Stimulated activated memory B cell treated with anti-CD40 and anti-IgM and Interleukin-4, amounts not matched to agents 10 μg/mL and 1 μg/mL and 100 μg/mL, for 72 hours (primary cell): ENCODE data around the gene TTPAL.

Experiments used
- ATAC-seq: fragments of 150-1000 bp; cut with Tn5 transposase; 2 replicates; pipeline ENCODE4 v1.10.0; 2021
- H3K27ac Mint-ChIP-seq: one replicate; pipeline ENCODE4 v1.8.0; 2022; ENCODE audit warnings: mild to moderate bottlenecking, mixed read lengths
- H3K27me3 Mint-ChIP-seq: one replicate; pipeline ENCODE4 v1.8.0; 2022; ENCODE audit warnings: mixed read lengths
- H3K36me3 Mint-ChIP-seq: one replicate; pipeline ENCODE4 v1.8.0; 2022; ENCODE audit warnings: mixed read lengths
- H3K4me1 Mint-ChIP-seq: one replicate; pipeline ENCODE4 v1.8.0; 2022; ENCODE audit warnings: mixed read lengths
- H3K4me3 Mint-ChIP-seq: one replicate; pipeline ENCODE4 v1.8.0; 2022; ENCODE audit warnings: mild to moderate bottlenecking, moderate library complexity, mixed read lengths
- H3K9me3 Mint-ChIP-seq: one replicate; pipeline ENCODE4 v1.8.0; 2022; ENCODE audit warnings: mixed read lengths

The TTPAL gene

GRCh38 chr20:44495802-44496481 lies 20.3 kb downstream of the TTPAL start:
- Mint-ChIP-seq H3K27me3 (no peaks in the 10 kb centered on the region), H3K27ac (peak overlapping the region; percentile 75), H3K4me1 (peaks cover 33% of the 10 kb centered on the region), H3K9me3 (no peaks in the 10 kb centered on the region), H3K36me3 (peaks cover 75% of the 10 kb centered on the region), H3K4me3 (no peak overlapping the region)
- peak; percentile 62 for ATAC-seq

GRCh38 chr20:44496976-44497375 lies 21.3 kb downstream of the TTPAL start:
- H3K27ac Mint-ChIP-seq: peak overlapping the region; percentile 75
- peaks cover 25% of the 10 kb centered on the region for H3K4me1 Mint-ChIP-seq
- no peaks in the 10 kb centered on the region for H3K27me3 Mint-ChIP-seq
- ATAC-seq: peak; percentile 75
- peaks cover 77% of the 10 kb centered on the region for H3K36me3 Mint-ChIP-seq
- no peaks in the 10 kb centered on the region for H3K9me3 Mint-ChIP-seq
- H3K4me3 Mint-ChIP-seq: no peak overlapping the region

GRCh38 chr20:44497761-44498160 lies 22.1 kb downstream of the TTPAL start:
- H3K27ac Mint-ChIP-seq: peak overlapping the region; percentile 75
- H3K27me3 Mint-ChIP-seq: no peaks in the 10 kb centered on the region

GRCh38 chr20:44500221-44500620 lies 24.5 kb downstream of the TTPAL start:
- no peaks in the 10 kb centered on the region for H3K9me3 Mint-ChIP-seq
- no peak for ATAC-seq
- peaks cover 25% of the 10 kb centered on the region for H3K4me1 Mint-ChIP-seq
- H3K27ac Mint-ChIP-seq: peak overlapping the region; percentile 15
- H3K27me3 Mint-ChIP-seq: no peaks in the 10 kb centered on the region
- peaks cover 73% of the 10 kb centered on the region for H3K36me3 Mint-ChIP-seq
- no peak overlapping the region for H3K4me3 Mint-ChIP-seq

More at GRCh38 chr20:44497761-44498160, 22.1 kb downstream of the TTPAL start:
- ATAC-seq: no peak
- Mint-ChIP-seq H3K9me3 (no peaks in the 10 kb centered on the region), H3K36me3 (peaks cover 79% of the 10 kb centered on the region), H3K4me3 (no peak overlapping the region), H3K4me1 (peaks cover 25% of the 10 kb centered on the region)

GRCh38 chr20:44501448-44501847 lies 25.8 kb downstream of the TTPAL start:
- Mint-ChIP-seq H3K4me3 (no peak overlapping the region), H3K27ac (peak overlapping the region; percentile 11), H3K9me3 (no peaks in the 10 kb centered on the region), H3K27me3 (no peaks in the 10 kb centered on the region), H3K4me1 (peaks cover 16% of the 10 kb centered on the region), H3K36me3 (peaks cover 61% of the 10 kb centered on the region)
- no peak for ATAC-seq

- Mint-ChIP-seq H3K4me1 (peaks cover under 1% of the 10 kb centered on the region), H3K4me3 (no peak overlapping the region), H3K27me3 (no peaks in the 10 kb centered on the region), H3K27ac (no peak overlapping the region), H3K36me3 (peaks cover 50% of the 10 kb centered on the region), H3K9me3 (no peaks in the 10 kb centered on the region)
- ATAC-seq: no peak
These were observed 27.3 kb downstream of the TTPAL start for GRCh38 chr20:44502968-44503367.

GRCh38 chr20:44504402-44505307 lies 29.0 kb downstream of the TTPAL start:
- H3K27ac Mint-ChIP-seq: no peak overlapping the region
- no peaks in the 10 kb centered on the region for H3K9me3 Mint-ChIP-seq
- ATAC-seq: no peak
- H3K27me3 Mint-ChIP-seq: no peaks in the 10 kb centered on the region
- H3K4me3 Mint-ChIP-seq: no peak overlapping the region
- peaks cover 50% of the 10 kb centered on the region for H3K36me3 Mint-ChIP-seq
- H3K4me1 Mint-ChIP-seq: no peaks in the 10 kb centered on the region

- Mint-ChIP-seq H3K27me3 (no peaks in the 10 kb centered on the region), H3K36me3 (peaks cover 35% of the 10 kb centered on the region), H3K4me1 (peaks cover 13% of the 10 kb centered on the region), H3K9me3 (no peaks in the 10 kb centered on the region), H3K27ac (no peak overlapping the region), H3K4me3 (no peak overlapping the region)
- no peak for ATAC-seq
These were observed 34.1 kb downstream of the TTPAL start for GRCh38 chr20:44509762-44510161.

GRCh38 chr20:44513871-44514270 lies 38.2 kb downstream of the TTPAL start:
- H3K36me3 Mint-ChIP-seq: peaks cover 32% of the 10 kb centered on the region
- H3K27ac Mint-ChIP-seq: no peak overlapping the region
- H3K9me3 Mint-ChIP-seq: no peaks in the 10 kb centered on the region
- ATAC-seq: no peak
- H3K27me3 Mint-ChIP-seq: no peaks in the 10 kb centered on the region
- no peak overlapping the region for H3K4me3 Mint-ChIP-seq
- H3K4me1 Mint-ChIP-seq: peaks cover 32% of the 10 kb centered on the region

- peaks cover 51% of the 10 kb centered on the region for H3K4me1 Mint-ChIP-seq
- H3K4me3 Mint-ChIP-seq: no peak overlapping the region
- ATAC-seq: no peak
- H3K36me3 Mint-ChIP-seq: peaks cover 28% of the 10 kb centered on the region
- H3K27me3 Mint-ChIP-seq: no peaks in the 10 kb centered on the region
- no peak overlapping the region for H3K27ac Mint-ChIP-seq
- H3K9me3 Mint-ChIP-seq: no peaks in the 10 kb centered on the region
These were observed 40.8 kb downstream of the TTPAL start for GRCh38 chr20:44516491-44516890.

GRCh38 chr20:44517454-44517853 lies 41.8 kb downstream of the TTPAL start:
- Mint-ChIP-seq H3K36me3 (peaks cover 23% of the 10 kb centered on the region), H3K4me3 (no peak overlapping the region), H3K27ac (no peak overlapping the region), H3K9me3 (no peaks in the 10 kb centered on the region), H3K4me1 (peaks cover 50% of the 10 kb centered on the region), H3K27me3 (no peaks in the 10 kb centered on the region)
- ATAC-seq: no peak

GRCh38 chr20:44518248-44518647 lies 42.6 kb downstream of the TTPAL start:
- H3K4me1 Mint-ChIP-seq: peaks cover 53% of the 10 kb centered on the region

GRCh38 chr20:44520881-44521280 lies 45.2 kb downstream of the TTPAL start:
- H3K4me3 Mint-ChIP-seq: peak overlapping the region; percentile 58
- H3K9me3 Mint-ChIP-seq: no peaks in the 10 kb centered on the region
- peaks cover 12% of the 10 kb centered on the region for H3K36me3 Mint-ChIP-seq
- no peak for ATAC-seq
- no peaks in the 10 kb centered on the region for H3K27me3 Mint-ChIP-seq
- peaks cover 44% of the 10 kb centered on the region for H3K4me1 Mint-ChIP-seq
- no peak overlapping the region for H3K27ac Mint-ChIP-seq

More at GRCh38 chr20:44518248-44518647, 42.6 kb downstream of the TTPAL start:
- Mint-ChIP-seq H3K27me3 (no peaks in the 10 kb centered on the region), H3K4me3 (no peak overlapping the region), H3K27ac (peak overlapping the region; percentile 10), H3K36me3 (peaks cover 18% of the 10 kb centered on the region), H3K9me3 (no peaks in the 10 kb centered on the region)
- no peak for ATAC-seq

- H3K4me1 Mint-ChIP-seq: peaks cover 44% of the 10 kb centered on the region
- no peaks in the 10 kb centered on the region for H3K9me3 Mint-ChIP-seq
- peaks cover 12% of the 10 kb centered on the region for H3K36me3 Mint-ChIP-seq
- H3K27me3 Mint-ChIP-seq: no peaks in the 10 kb centered on the region
- H3K4me3 Mint-ChIP-seq: peak within 1 kb of the TSS; percentile 75
- H3K27ac Mint-ChIP-seq: peak within 1 kb of the TSS; percentile 62
- peak; percentile 100 for ATAC-seq
These were observed 46.1 kb downstream of the TTPAL start, which contains the start of gene SERINC3 for GRCh38 chr20:44521484-44522481. Gene SERINC3, minus strand, starts transcription at chr20:44522070. Its CDS starts 119 bp downstream, at chr20:44521951.
